NOMO-1 (cell line): ENCODE data around the gene DMRTA2.

Experiments
- DNase-seq, 2 experiments: peaks; one replicate each; lab custom pipeline; 2025; ENCODE audit not compliant: unreplicated experiment in 2 of 2; lab: John Stamatoyannopoulos, UW

DMRTA2 gene

GRCh38 chr1:50422946-50423669 is at the start of gene DMRTA2:
Gene DMRTA2, minus strand, starts transcription at chr1:50423443. Its CDS starts 1,907 bp downstream, at chr1:50421536.
- peak; percentile 38 to 47 for DNase-seq

GRCh38 chr1:50471967-50472366 is 48.7 kb upstream of the DMRTA2 start:
- DNase-seq: no peak

DNA sequence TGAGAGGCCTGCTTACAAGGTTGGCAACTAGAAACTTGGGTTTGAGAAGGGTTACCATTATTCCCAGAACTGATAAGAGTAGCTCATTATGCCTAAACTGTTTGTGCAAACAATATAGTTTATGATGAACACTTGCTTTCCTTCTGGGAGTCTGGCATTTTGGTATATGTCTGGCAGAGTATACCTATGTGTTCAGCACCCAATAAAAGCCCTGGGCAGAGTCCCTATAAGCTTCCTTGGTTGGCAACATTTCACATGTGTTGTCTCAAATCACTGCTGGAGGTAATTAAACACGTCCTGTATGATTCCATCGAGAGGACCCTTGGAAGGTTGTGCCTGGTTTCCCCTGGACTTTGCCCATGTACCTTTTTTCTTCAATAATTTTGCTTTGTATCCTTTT is 39.7 kb upstream of the DMRTA2 start:
- DNase-seq: no peak

GRCh38 chr1:50458507-50458906 is 35.3 kb upstream of the DMRTA2 start:
- peak; percentile 69 to 92 for DNase-seq

DNA sequence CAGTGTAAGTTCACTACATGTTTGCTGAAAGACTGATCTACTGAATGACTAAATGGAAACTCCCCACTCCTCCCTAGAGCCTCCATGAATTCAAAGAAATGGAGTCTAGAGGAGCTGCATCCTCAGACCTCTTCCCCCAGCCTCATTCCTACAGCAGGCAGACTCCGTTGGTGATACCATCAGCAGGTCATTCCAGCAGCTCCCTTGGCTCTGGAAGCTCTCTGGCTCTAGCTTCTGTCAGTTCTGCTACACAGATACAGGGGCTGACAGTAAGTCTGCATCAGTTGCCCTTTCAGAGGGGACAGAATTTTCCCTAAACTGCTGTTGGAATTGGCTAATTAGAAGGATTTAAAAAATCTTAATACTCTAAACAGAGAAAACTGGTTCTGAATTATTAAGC is 31.7 kb upstream of the DMRTA2 start:
- DNase-seq: no peak

- DNase-seq: no peak
Measured at GRCh38 chr1:50453266-50453665, 30.0 kb upstream of the DMRTA2 start.

DNA sequence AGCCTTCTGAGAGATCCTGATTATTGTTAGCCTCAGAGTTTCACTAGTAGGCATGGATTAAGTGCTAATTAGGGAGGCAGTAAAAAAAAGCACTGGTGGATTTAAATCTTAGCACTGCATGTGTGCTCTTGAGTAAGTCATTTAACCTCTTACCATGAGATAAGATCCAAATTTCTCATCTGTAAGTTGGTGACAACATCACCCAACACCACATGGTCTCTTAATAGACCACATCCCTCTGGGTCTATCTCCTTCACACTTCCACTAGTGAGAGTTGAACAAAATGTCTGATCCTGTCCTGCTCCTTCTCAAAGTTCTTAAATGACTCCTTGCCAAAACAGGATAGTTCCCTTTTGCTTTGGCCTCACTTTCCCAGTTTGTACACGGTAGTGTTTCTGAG is 29.5 kb upstream of the DMRTA2 start:
- no peak for DNase-seq

DNA sequence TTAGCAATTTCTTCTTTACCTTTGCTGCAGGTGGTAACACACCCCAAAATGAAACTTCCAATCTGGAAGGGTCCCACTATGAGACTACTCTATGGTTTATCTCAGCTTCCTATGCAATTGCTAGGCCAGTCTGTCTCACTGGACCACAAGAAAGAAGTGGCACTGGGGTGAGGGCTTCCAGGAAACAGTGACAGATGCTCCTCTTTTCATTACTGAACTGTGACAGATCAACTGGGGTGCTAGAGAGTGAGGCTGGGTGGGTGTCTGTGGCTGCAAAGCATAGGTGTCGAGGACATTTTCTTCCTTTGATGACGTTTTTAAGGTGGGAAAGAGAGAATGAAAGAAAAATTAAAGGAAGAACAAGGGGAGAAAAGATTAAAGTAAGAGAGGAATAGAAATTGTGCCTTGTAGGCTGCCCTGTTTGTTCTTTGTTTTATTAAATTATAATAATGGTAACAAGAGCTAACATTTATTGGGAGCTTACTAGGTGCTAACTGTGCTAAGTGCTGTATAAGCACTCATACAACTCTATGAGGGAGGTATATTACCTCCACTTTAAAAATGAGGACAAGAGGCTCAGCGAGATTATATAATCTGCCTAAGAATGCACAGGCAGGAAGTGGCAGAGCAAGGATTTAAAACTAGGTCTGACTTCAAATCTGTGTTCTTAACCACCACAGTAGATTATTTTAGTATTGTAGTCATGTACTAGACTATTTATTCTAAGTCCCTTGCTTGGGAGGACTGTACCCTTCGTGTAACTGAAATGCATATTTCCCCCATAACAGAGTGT is 27.8 kb upstream of the DMRTA2 start:
- DNase-seq: no peak

GRCh38 chr1:50447961-50448360 is 24.7 kb upstream of the DMRTA2 start:
- no peak for DNase-seq

DNA sequence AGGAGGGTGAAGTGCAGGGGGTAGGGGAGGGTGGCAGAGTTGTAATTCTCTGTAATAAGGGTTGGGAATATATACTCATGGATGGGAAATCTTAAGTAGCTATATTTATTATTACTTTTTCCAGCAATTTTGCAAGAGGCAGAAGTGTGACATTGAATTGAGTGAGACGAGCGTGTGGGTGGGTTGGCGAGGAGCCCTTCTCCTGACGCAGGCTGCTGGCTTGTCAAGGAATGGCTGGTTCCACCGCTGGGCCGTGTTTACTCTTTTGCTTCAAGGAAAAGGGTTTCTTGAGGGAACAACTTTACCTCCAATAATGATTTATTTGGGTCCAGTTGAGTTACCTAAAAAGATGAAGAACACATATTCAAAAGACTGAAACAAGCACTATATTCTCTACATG is 17.9 kb upstream of the DMRTA2 start:
- DNase-seq: no peak

DNA sequence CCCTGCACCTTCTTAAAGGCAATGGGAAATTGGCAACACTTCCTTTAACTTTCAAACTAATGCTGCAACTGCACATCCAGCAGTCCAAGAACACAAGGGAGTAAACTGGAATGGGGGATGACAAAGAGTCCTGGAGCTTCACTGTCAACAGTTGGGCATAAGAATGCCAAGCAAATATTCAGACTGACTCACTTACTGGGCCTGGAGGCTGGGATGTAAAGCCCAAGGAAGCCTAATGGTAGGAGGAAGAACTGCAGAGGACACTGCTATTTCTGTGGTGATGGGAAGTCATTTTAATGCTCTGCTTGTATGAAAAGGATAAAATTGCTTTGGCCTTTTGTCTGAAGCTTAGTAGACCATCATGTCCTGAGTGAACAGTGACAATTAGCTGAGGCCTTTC is 15.7 kb upstream of the DMRTA2 start:
- DNase-seq: no peak

GRCh38 chr1:50436489-50436888 is 13.2 kb upstream of the DMRTA2 start:
- no peak for DNase-seq

DNA sequence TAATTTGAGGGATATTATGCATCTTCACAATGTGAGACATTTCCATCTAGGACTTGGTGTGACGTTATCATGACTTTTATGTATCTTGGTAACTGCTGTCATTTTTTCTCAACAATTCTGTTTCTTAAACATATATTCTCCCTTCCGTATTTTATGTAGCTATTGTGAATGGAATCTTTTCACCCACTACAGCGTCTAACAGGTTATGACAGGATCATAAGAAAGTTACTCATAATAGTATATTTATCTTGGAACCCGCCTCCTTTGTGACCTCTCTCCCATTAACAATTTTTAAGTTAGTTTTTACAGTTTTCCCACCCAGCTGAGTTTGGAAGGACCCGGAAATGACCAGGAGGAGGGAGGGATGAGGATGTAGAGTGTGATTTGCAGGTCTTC is 6.8 kb upstream of the DMRTA2 start:
- no peak for DNase-seq

DNA sequence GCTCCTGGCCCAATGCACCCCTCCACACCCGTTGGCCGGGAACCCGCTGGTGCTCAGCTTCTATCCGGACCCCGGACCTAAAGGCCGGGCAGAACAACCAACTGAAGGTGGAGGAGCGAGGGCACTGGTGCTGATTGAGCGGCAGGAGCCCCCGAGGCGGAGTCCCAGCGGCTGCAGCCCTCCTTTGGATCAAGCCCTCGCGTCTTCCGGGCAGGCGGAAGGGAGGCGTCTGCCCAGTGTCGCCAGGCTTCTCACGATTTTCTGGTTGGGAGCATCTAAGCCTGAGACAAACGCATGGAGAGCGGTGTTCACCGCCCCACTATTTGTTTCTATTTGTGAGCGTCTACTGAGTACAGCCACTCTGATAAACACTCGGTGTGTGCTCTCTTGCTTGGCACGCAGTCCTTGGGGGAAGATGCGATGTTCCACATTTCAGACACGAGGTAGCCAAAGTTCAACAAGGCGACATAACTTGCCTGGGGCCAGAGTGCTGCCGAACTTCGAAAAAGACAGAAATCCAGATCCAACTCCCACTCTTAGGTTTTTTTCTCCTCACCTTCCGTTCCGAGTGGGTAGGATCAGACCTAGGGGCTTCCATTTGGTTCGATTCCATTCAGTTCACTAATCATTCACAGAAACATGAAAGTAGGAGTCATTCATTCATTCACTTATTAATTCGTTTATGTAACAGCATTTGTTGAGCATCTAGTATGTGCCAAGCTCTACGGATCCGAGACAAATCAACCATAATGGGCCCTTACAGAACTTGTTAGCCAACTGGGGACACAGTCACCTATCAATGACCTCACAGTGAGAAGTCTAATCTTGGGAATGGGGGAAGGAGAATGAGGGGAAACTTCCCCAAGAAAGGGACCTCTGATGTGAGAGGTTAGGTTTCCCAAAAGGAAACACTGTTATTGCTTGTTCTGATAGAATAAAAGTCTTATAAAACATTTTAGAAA is 4.9 kb upstream of the DMRTA2 start:
- no peak for DNase-seq

- DNase-seq: no peak
Measured at GRCh38 chr1:50427086-50427817, 4.0 kb upstream of the DMRTA2 start.

DNA sequence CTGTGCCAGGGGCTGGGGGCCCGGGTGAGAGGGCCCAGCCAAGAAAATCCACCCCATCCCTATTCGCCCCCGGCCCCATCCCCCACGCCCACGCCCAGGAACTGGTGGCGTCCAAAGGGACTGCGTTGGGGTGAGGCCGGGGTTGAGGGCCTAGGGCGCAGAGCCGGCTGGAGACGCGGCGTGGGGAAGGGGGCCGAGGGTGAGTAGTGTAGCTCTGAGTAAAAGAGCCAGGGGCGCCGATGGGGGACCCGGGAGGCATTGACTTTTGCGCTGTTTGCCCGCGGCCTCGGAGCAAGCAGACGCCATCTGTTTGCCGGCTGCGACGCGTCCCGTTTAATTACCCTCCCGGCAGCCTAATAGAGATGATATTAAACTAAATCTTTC is 3.5 kb upstream of the DMRTA2 start:
- DNase-seq: no peak

DNA sequence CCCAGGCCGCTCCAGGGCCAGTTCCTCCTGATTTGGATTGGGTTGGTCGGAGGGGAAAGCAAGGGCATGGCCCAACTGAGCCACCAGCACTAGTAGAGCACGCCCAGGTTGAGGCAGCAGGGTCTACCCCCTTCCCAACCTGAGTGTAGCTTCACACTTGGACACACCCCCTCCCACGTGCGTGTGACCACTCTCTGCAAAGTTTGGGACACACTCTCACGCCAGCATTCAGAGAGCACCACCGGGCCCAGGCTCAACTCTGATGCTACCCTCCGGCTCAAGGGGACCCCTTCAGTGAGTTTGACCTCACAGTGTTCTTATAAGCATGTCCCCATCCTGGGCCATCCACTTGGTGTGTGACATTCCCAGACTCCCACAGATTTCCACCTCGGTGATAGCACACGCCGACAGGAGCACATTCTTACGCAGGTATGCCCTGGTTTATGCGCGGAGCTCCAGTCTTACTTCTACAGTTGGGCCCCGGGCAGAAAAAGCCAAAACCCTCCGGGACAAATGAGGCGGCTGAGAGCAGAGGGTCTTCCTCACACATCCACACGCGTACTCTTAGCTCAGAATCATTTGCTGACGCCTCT is 3.0 kb upstream of the DMRTA2 start:
- no peak for DNase-seq

- no peak for DNase-seq
Measured at GRCh38 chr1:50425376-50426107, 2.3 kb upstream of the DMRTA2 start.

DNA sequence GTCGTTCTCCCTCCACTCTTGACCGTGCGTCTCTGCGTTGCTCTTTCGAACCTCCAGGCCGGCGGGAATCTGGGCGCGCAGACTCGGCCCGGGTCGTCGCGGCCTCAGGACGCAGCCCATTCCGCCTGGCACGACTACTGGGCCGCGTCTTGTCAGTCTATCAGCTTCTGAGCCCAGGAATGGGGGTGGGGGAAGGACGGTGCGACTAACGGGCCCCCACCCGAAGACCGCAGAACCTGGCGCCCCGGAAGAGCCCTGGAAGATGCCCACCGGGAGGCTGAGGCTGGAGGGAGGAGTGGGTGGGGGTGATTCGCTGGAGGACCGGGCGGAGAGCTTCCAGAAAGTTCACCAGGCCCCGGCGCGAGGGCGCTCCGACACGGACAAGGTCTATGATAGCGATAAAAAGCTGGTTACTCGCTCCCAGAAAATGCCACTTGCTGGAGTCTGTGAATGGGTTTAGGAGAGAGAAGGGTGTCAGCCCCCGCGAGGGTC is 1.7 kb upstream of the DMRTA2 start:
- DNase-seq: no peak
